ENCODE data around the gene SPATA9. TPM values are rescaled to one million over a fixed set of nuclear protein-coding genes. Genes with fewer than 3 reads are reported as not detected.

The SPATA9 gene
- total and polyA plus RNA-seq, 2 of the 8 experiments (the other 6 are each of a cell fraction or from before 2014, with no cell fraction given): not detected

- TF ChIP-seq SIN3A (conservative IDR thresholded peaks at IDR 0.05 in 1 of 2, IDR thresholded peaks at IDR 0.05 in 1 of 2; ENCODE audit: low read depth in 1 of 2, low read length in 2 of 2) (0 out of 4 replicates have a peak, but pooled peaks of 1 of the 2 experiments have one; percentile 64), KDM4A (IDR thresholded peaks at IDR 0.05; ENCODE audit: low read depth, low read length, severe bottlenecking) (peak; percentile 75), KDM1A (IDR thresholded peaks at IDR 0.05; ENCODE audit: borderline replicate concordance, low read length) (no peak), MAX (IDR thresholded peaks at IDR 0.05) (peak; percentile 86), CTCF (IDR thresholded peaks at IDR 0.05; ENCODE audit: control extremely low read depth in 1 of 3, insufficient read depth in 1 of 3, low read depth in 1 of 3, low read length in 3 of 3) (peak in 2 of 3 experiments; percentile 7 to 9; a peak in 2 of 4 replicates), TEAD4 (IDR thresholded peaks at IDR 0.05; ENCODE audit: low read depth, low read length) (no peak; the same call in 1 of the 2 replicates), ATF3 (IDR thresholded peaks at IDR 0.05; ENCODE audit: insufficient read depth, low read depth, low read length) (peak; percentile 68; the same call in 1 of the 2 replicates), TAF7 (optimal IDR thresholded peaks at IDR 0.05; ENCODE audit: borderline replicate concordance, low read depth, low read length) (no peak), ASH2L (IDR thresholded peaks at IDR 0.05; ENCODE audit: low read length) (peak; percentile 82), CREB1 (IDR thresholded peaks at IDR 0.05) (peak; percentile 82), PHF8 (conservative IDR thresholded peaks at IDR 0.05; ENCODE audit: low read depth, low read length) (peak; percentile 69), RBBP5 (IDR thresholded peaks at IDR 0.05; ENCODE audit: borderline replicate concordance, low read depth, low read length) (0 out of 2 replicates have a peak, but pooled peaks have one; percentile 43), CBX5 (IDR thresholded peaks at IDR 0.05; ENCODE audit: low read depth, low read length) (no peak), CHD1 (IDR thresholded peaks at IDR 0.05; ENCODE audit: low read depth, low read length) (no peak)
Observed at GRCh38 chr5:95646569-95647431, 36.0 kb downstream of the SPATA9 start, which contains the start of gene RFESD (continued).
